IMR-90 (cell line): ENCODE results near the gene PXN. TPM values are rescaled to one million over a fixed set of nuclear protein-coding genes. Genes with fewer than 3 reads are reported as not detected.

Source experiments
- ATAC-seq: fragments of 200-7000 bp; cut with Tn5 transposase; 2 replicates; pipeline ENCODE4 v1.9.1; 2020; ENCODE audit warnings: low read depth, mild to moderate bottlenecking, moderate library complexity
- BruUV-seq: library from RNA; stranded (reverse); fragments of 400-500 nt; replicated peaks from 2 replicates; lab custom pipeline; 2021; lab: Mats Ljungman, UMichigan
- CTCF ChIA-PET: fragments of 300-600 bp; formaldehyde crosslinking; extraction: SDS; loops from one replicate; lab custom pipeline; 2021; ENCODE audit warnings: antibody characterized with exemption; lab: Yijun Ruan, JAX
- POLR2A ChIA-PET: fragments of 300-600 bp; sonication (Branson Sonifier 250); formaldehyde crosslinking; loops from one replicate; lab custom pipeline; 2022; ENCODE audit warnings: antibody characterized with exemption; ENCODE audit not compliant: unreplicated experiment; lab: Charles Lee
- DNase-seq: peaks from one replicate; pipeline ENCODE4 v3.0.0; 2013
- H2AFZ ChIP-seq: replicated peaks from 2 replicates; pipeline ENCODE3; 2013; ENCODE audit warnings: low read length, mild to moderate bottlenecking; ENCODE audit not compliant: poor library complexity
- H2AK5ac ChIP-seq: 2 replicates; pipeline ENCODE4 v1.6.1; 2013; ENCODE audit warnings: low read depth, low read length, inconsistent platforms
- H2AK9ac ChIP-seq: replicated peaks from 2 replicates; pipeline ENCODE3; 2013; ENCODE audit warnings: mild to moderate bottlenecking, low read depth, low read length, moderate library complexity; ENCODE audit not compliant: poor library complexity
- H2BK120ac ChIP-seq: 2 replicates; pipeline ENCODE4 v1.6.1; 2013; ENCODE audit warnings: low read depth, low read length, inconsistent platforms
- H2BK15ac ChIP-seq: 3 replicates; pipeline ENCODE4 v1.6.1; 2013; ENCODE audit warnings: low read depth, low read length, inconsistent platforms
- H2BK20ac ChIP-seq: 2 replicates; pipeline ENCODE4 v1.6.1; 2013; ENCODE audit warnings: low read depth, mild to moderate bottlenecking, inconsistent platforms, low read length, moderate library complexity
- H2BK5ac ChIP-seq: 2 replicates; pipeline ENCODE4 v1.6.1; 2013; ENCODE audit warnings: mild to moderate bottlenecking, low read depth, low read length, inconsistent platforms; ENCODE audit not compliant: poor library complexity, severe bottlenecking
- H3K14ac ChIP-seq: replicated peaks from 2 replicates; pipeline ENCODE4 v1.6.1; 2013; ENCODE audit warnings: low read depth, low read length, inconsistent platforms
- H3K18ac ChIP-seq: 2 replicates; pipeline ENCODE4 v1.6.1; 2013; ENCODE audit warnings: low read depth, low read length, control low read depth
- H3K23ac ChIP-seq: 2 replicates; pipeline ENCODE4 v1.6.1; 2013; ENCODE audit warnings: low read depth, low read length, inconsistent platforms
- H3K27ac ChIP-seq: 2 replicates; pipeline ENCODE4 v1.5.1; 2013; ENCODE audit warnings: mild to moderate bottlenecking, control low read depth, low read length; ENCODE audit not compliant: insufficient read depth
- H3K27me3 ChIP-seq: 2 replicates; pipeline ENCODE4 v1.6.1; 2013; ENCODE audit warnings: low read length; ENCODE audit not compliant: control insufficient read depth, insufficient read depth
- H3K36me3 ChIP-seq: 2 replicates; pipeline ENCODE4 v1.6.1; 2013; ENCODE audit warnings: low read length, mixed read lengths; ENCODE audit not compliant: control insufficient read depth, insufficient read depth
- H3K4ac ChIP-seq: 2 replicates; pipeline ENCODE4 v1.6.1; 2013; ENCODE audit warnings: low read depth, low read length, inconsistent platforms
- H3K4me1 ChIP-seq: 2 replicates; pipeline ENCODE4 v1.6.1; 2013; ENCODE audit warnings: low read length, mixed read lengths; ENCODE audit not compliant: control insufficient read depth, insufficient read depth
- H3K4me2 ChIP-seq: 2 replicates; pipeline ENCODE4 v1.6.1; 2013; ENCODE audit warnings: low read depth, mild to moderate bottlenecking, control low read depth, low read length, moderate library complexity
- H3K4me3 ChIP-seq: 2 replicates; pipeline ENCODE4 v1.5.1; 2013; ENCODE audit warnings: low read depth, mild to moderate bottlenecking, control low read depth, low read length, moderate library complexity; ENCODE audit not compliant: insufficient read depth
- H3K56ac ChIP-seq: 2 replicates; pipeline ENCODE4 v1.6.1; 2013; ENCODE audit warnings: low read length, inconsistent platforms; ENCODE audit not compliant: insufficient read depth; ENCODE audit errors: extremely low read depth
- H3K79me1 ChIP-seq, 2 experiments: 2 replicates each; pipeline ENCODE4 v1.6.1; 2013; ENCODE audit warnings: low read length in 2 of 2, inconsistent platforms in 1 of 2, low read depth in 1 of 2
- H3K9ac ChIP-seq: 2 replicates; pipeline ENCODE4 v1.6.1; 2013; ENCODE audit warnings: low read depth, low read length, control low read depth
- H3K9me1 ChIP-seq: 2 replicates; pipeline ENCODE4 v1.6.1; 2013; ENCODE audit warnings: low read length, inconsistent platforms; ENCODE audit not compliant: insufficient read depth
- H3K9me3 ChIP-seq: 2 replicates; pipeline ENCODE4 v1.6.1; 2013; ENCODE audit warnings: low read length; ENCODE audit not compliant: control insufficient read depth, insufficient read depth
- H4K20me1 ChIP-seq: 2 replicates; pipeline ENCODE4 v1.6.1; 2013; ENCODE audit warnings: low read length, inconsistent platforms; ENCODE audit not compliant: insufficient read depth
- H4K5ac ChIP-seq: 2 replicates; pipeline ENCODE4 v1.6.1; 2013; ENCODE audit warnings: mild to moderate bottlenecking, low read depth, low read length, control low read depth
- H4K8ac ChIP-seq, 2 experiments: 2 replicates each; pipeline ENCODE4 v1.6.1; 2013; ENCODE audit warnings: low read depth in 2 of 2, low read length in 2 of 2, control low read depth in 1 of 2, inconsistent platforms in 1 of 2
- H4K91ac ChIP-seq: 2 replicates; pipeline ENCODE4 v1.6.1; 2013; ENCODE audit warnings: low read depth, low read length, inconsistent platforms; ENCODE audit not compliant: insufficient read depth
- BHLHE40 ChIP-seq: fragments of 150-350 bp; IDR thresholded peaks from 2 replicates; pipeline ENCODE4 v1.6.1; 2016; ENCODE audit warnings: mild to moderate bottlenecking, low read depth, low read length
- CEBPB ChIP-seq: IDR thresholded peaks from 2 replicates; pipeline ENCODE4 v1.6.1; 2012; ENCODE audit warnings: low read depth, low read length, improper control_type of control experiment
- CHD1 ChIP-seq: IDR thresholded peaks from 2 replicates; pipeline ENCODE4 v1.6.1; 2012; ENCODE audit warnings: low read depth, low read length, improper control_type of control experiment
- CTCF ChIP-seq: conservative IDR thresholded peaks from 2 replicates; pipeline ENCODE4 v1.5.1; 2012; ENCODE audit warnings: mild to moderate bottlenecking, low read depth, low read length, improper control_type of control experiment
- ELK1 ChIP-seq: fragments of 150-350 bp; IDR thresholded peaks from 2 replicates; pipeline ENCODE4 v1.6.1; 2016; ENCODE audit warnings: low read depth, mild to moderate bottlenecking, low read length, moderate library complexity, borderline replicate concordance
- FOS ChIP-seq: fragments of 150-350 bp; IDR thresholded peaks from 2 replicates; pipeline ENCODE4 v1.6.1; 2016; ENCODE audit warnings: low read depth, low read length
- MAFK ChIP-seq: IDR thresholded peaks from 2 replicates; pipeline ENCODE4 v1.6.1; 2012; ENCODE audit warnings: low read depth, low read length, improper control_type of control experiment
- MAZ ChIP-seq: IDR thresholded peaks from 2 replicates; pipeline ENCODE4 v1.6.1; 2012; ENCODE audit warnings: low read depth, mild to moderate bottlenecking, low read length, improper control_type of control experiment, moderate library complexity, borderline replicate concordance
- MXI1 ChIP-seq: IDR thresholded peaks from 2 replicates; pipeline ENCODE4 v1.6.1; 2012; ENCODE audit warnings: low read depth, mild to moderate bottlenecking, low read length, moderate library complexity, borderline replicate concordance
- NFE2L2 ChIP-seq: fragments of 150-350 bp; IDR thresholded peaks from 2 replicates; pipeline ENCODE4 v1.6.1; 2016; ENCODE audit warnings: low read depth, mild to moderate bottlenecking, low read length
- POLR2A ChIP-seq: IDR thresholded peaks from 2 replicates; pipeline ENCODE4 v1.6.1; 2012; ENCODE audit warnings: mild to moderate bottlenecking, low read depth, low read length
- RAD21 ChIP-seq: IDR thresholded peaks from 2 replicates; pipeline ENCODE4 v1.6.1; 2012; ENCODE audit warnings: low read length, improper control_type of control experiment
- RCOR1 ChIP-seq: IDR thresholded peaks from 2 replicates; pipeline ENCODE4 v1.6.1; 2012; ENCODE audit warnings: mild to moderate bottlenecking, low read length, improper control_type of control experiment; ENCODE audit not compliant: insufficient replicate concordance
- RFX5 ChIP-seq: IDR thresholded peaks from 2 replicates; pipeline ENCODE4 v1.8.0; 2012; ENCODE audit warnings: low read depth, mild to moderate bottlenecking, low read length, moderate library complexity
- SMC3 ChIP-seq: fragments of 150-350 bp; IDR thresholded peaks from 2 replicates; pipeline ENCODE4 v1.6.1; 2016; ENCODE audit warnings: low read depth, mild to moderate bottlenecking, antibody characterized with exemption, low read length, moderate library complexity
- WGBS, 2 experiments: methylation state at CpG; one replicate each; pipeline versions ENCODE4 v1.1.5 to v1.1.7; 2013; ENCODE audit warnings: missing lambda C conversion rate in 2 of 2; ENCODE audit not compliant: insufficient read length in 1 of 2; ENCODE audit errors: extremely low coverage in 2 of 2; 5-methylcytosine and 5-hydroxymethylcytosine counted together
- dilution Hi-C: fragments of 300-500 bp; cut with HindIII; formaldehyde crosslinking; loops from one replicate; pipeline ENCODE4 v1.14.3; 2018; ENCODE audit warnings: low sequenced_read_pairs; ENCODE audit not compliant: unreplicated experiment
- in situ Hi-C: fragments of 300-500 bp; cut with MboI; formaldehyde crosslinking; loops from 3 replicates; pipeline ENCODE4 v1.14.3; 2019; ENCODE audit warnings: low sequenced_read_pairs, inconsistent platforms, mixed read lengths
- intact Hi-C: fragments of 100-400 bp; cut with micrococcal nuclease; formaldehyde crosslinking; loops from 2 replicates; pipeline ENCODE4 v1.10.0; 2022
- polyA plus RNA-seq, 3 experiments: library from polyadenylated mRNA; depleted of rRNA; stranded (reverse); fragments of >200 nt; gene quantifications; 2 replicates each; pipeline ENCODE4 v1.2.3, GENCODE V29; 2012; ENCODE audit warnings: low replicate concordance in 1 of 3
- total RNA-seq: library from RNA; depleted of rRNA; stranded (reverse); fragments of >200 nt; gene quantifications from 2 replicates; pipeline ENCODE4 v1.2.3, GENCODE V29; 2012

PXN gene
- total and polyA plus RNA-seq, 2 of the 4 experiments (the other 2 are of a cell fraction) = 46.6 to 134 TPM

GRCh38 chr12:120204171-120204570 is 61.4 kb downstream of the PXN start:
- 100% methylated on average over 1 of the region's 7 CpGs; no CpG with 5 or more reads in 1 of the 2 experiments for WGBS, 2 experiments

More at GRCh38 chr12:120204171-120204570, 61.4 kb downstream of the PXN start:
- H2BK15ac ChIP-seq = no peak overlapping the region
- H2BK20ac ChIP-seq = no peak overlapping the region
- H3K36me3 ChIP-seq = peaks cover 12% of the 10 kb centered on the region
- no peak overlapping the region for H3K4ac ChIP-seq
- H3K4me2 ChIP-seq = no peak overlapping the region
- no peak overlapping the region for H2AFZ ChIP-seq
- peaks cover 17% of the 10 kb centered on the region for H4K20me1 ChIP-seq
- no peaks in the 10 kb centered on the region for H3K9me3 ChIP-seq
- no peak overlapping the region for H2AK9ac ChIP-seq
- POLR2A ChIA-PET = interaction anchor here (0.6 kb wide), 2 partner anchors 64 to 242 kb away, joined by 4 to 10 read pairs; partner anchors contain the start of genes GATC and TRIAP1
- H3K9ac ChIP-seq = no peak overlapping the region
- BruUV-seq = no TSS peak
- no peak overlapping the region for H3K56ac ChIP-seq
- no peaks in the 10 kb centered on the region for H3K27me3 ChIP-seq
- H3K9me1 ChIP-seq = 0 out of 2 replicates have a peak, but pooled peaks cover 4% of the 10 kb centered on the region
- peaks cover 5 to 18% of the 10 kb centered on the region in 2 experiments for H3K79me1 ChIP-seq
- no peak overlapping the region for H3K27ac ChIP-seq
- H4K8ac ChIP-seq = no peak overlapping the region
- H3K4me1 ChIP-seq = peaks cover under 1% of the 10 kb centered on the region; the same call in 1 of the 2 replicates
- TF ChIP-seq CTCF = no peak
- TF ChIP-seq ELK1 = no peak
- no peak for TF ChIP-seq CHD1
- no peak for TF ChIP-seq MAFK
- no peak for TF ChIP-seq MAZ
- no peak for TF ChIP-seq CEBPB
- no peak for TF ChIP-seq POLR2A
- no peak for TF ChIP-seq RCOR1
- TF ChIP-seq MXI1 = no peak
- TF ChIP-seq NFE2L2 = no peak
- TF ChIP-seq FOS = no peak
- TF ChIP-seq RFX5 = no peak
- TF ChIP-seq SMC3 = no peak
- TF ChIP-seq BHLHE40 = no peak
- no peak for TF ChIP-seq RAD21
- H3K14ac ChIP-seq = no peak overlapping the region
- H3K23ac ChIP-seq = no peak overlapping the region
- no peak for DNase-seq
- dilution Hi-C loops = no loop called here
- H4K5ac ChIP-seq = no peak overlapping the region
- intact Hi-C loops = no loop called here
- no peak overlapping the region for H2BK5ac ChIP-seq
- CTCF ChIA-PET = no interaction called here
- no peak overlapping the region for H3K18ac ChIP-seq
- no peak overlapping the region for H4K91ac ChIP-seq
- ATAC-seq = no peak
- no peak overlapping the region for H2AK5ac ChIP-seq
- in situ Hi-C loops = no loop called here
- H2BK120ac ChIP-seq = no peak overlapping the region
- H3K4me3 ChIP-seq = no peak overlapping the region
